Stimulated activated CD8-positive, alpha-beta memory T cell treated with anti-CD3 and anti-CD28 coated beads, Interleukin-4, amount 100 ng/mL, for 1 hour (primary cell): ENCODE measurements around the gene MYH11.
"Not testable (repeated sequence)": the region's sequence is repeated elsewhere in the genome, so short reads cannot be mapped to it uniquely, and the experiment has no call there.

Experiments
- DNase-seq, 2 donors: peaks; one replicate each; pipeline ENCODE4 v3.0.0-alpha.2; 2020; ENCODE audit warnings: low read depth in 2 of 2, low spot score in 1 of 2

The MYH11 gene

DNA sequence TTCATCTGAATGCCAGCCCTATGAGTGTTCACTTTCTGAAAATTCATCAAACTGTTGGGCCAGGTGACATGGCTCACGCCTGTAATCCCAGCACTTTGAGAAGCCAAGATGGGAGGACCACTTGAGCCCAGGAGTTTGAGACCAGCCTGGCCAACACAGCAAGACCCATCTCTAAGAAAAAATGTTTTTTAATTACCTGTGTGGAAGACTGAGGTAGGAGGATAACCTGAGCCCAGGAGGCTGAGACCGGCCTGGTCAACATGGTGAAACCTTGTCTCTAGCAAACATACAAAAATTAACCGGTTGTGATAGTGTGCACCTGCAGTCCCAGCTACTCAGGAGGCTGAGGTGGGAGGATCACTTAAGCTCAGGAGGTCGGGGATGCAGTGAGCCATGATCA, 10.3 kb downstream of the MYH11 start:
- no peak for DNase-seq

DNA sequence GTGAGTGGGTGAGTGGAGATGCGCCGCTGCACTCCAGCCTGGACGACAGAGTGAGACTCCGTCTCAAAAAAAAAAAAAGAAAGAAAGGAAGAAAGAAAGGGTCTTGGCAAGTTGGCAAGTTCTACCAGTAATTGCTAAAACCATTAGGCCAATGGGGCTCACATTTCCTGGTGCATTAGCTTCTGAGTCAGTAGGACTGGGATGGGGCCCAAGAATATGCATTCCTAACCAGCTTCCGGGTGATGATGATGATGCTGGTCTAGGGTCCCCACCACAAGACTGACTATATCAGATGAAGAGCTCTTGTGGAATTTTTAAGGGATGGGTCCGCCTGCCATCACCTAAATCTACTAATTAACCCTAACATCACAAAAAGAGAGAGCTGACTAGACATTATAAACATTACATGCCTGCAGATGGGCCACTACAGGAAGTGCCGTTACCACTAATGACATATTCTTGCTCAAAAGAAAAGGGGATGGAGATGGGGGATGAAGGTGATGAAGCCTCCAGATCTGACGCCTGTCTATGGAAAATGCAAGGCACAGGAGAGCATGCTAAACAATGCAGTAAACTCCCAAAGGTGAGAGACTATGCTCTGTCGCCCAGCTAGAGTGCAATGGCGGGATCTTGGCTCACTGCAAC, 13.1 kb downstream of the MYH11 start:
- no peak for DNase-seq

DNA sequence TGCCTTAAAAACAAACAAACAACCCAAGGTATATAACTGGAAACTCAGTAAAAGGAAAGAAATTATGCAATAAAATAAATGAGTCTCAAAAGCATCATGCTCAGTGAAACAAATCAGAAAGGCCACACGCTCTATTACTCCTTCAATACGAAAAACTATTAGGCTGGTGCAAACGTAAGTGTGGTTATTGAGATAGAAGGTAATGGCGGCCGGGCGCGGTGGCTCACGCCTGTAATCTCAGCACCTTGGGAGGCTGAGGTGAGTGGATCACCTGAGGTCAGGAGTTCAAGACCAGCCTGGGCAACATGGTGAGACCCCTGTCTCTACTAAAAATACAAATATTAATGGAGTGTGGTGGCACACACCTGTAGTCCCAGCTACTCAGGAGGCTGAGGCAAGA, 17.6 kb downstream of the MYH11 start:
- not testable (repeated sequence) for DNase-seq

DNA sequence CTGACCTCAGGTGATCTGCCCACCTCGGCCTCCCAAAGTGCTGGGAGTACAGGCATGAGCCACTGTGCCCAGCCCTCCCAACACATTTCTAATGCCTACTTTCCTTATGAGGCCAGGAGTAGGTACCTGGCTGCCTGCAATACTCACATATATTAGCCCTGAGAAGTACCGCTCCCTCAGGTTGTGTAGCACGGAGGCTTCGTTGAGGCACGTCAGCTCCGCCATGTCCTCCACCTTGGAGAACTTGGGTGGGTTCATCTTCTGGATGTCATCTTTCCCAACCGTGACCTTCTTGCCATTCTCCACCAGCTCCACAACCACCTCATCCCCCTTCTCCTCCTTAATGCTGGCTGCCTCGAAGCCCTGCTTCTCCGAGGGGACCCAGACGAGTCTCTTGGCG, 19.1 kb downstream of the MYH11 start:
- no peak for DNase-seq

DNA sequence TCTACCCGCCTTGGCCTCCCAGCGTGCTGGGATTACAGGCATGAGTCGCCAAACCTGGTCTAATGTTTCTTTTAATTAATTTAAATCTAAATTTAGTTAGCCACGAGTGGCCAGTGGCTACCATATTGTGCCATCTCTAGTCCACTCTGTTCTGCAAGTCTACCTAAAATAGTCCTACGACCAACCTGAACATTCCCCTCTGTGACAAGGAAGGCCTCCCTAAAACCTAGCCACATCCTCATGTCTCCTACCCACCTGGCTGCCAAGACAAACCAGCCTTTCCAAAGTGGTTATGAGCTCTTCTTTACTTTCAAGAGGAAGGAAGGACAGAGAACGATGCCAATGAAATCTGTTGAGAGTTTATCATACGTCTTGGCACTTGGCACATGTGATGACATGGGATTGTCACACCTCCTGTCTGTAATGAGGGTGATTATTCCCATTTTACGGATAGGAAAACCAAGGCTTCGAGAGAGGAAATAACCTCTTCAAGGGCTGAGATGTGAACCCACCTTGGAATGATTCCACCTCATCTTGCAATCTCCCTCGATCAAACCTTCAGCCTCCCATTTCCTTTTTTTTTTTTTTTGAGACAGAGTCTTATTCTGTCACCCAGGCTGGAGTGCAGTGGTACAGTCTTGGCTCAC, 19.7 kb downstream of the MYH11 start:
- DNase-seq = no peak

DNA sequence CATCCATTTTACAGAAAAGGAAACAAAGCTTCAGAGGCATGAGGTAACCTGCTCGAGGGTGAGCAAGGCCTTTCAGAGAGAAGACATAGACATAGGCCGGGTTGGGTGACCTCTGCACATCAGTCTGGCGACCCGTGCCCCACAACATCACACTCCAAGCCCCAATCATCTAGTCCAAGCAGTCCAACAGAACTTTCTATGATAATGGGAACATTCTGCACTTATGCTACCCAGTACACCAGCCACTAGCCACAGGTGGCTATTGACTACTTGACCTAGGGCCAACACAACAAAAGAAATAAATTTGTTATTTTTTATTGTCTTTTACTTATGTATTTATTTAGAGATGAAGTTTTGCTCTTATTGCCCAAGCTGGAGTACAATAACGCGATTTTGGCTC, 20.8 kb downstream of the MYH11 start:
- DNase-seq = no peak

DNA sequence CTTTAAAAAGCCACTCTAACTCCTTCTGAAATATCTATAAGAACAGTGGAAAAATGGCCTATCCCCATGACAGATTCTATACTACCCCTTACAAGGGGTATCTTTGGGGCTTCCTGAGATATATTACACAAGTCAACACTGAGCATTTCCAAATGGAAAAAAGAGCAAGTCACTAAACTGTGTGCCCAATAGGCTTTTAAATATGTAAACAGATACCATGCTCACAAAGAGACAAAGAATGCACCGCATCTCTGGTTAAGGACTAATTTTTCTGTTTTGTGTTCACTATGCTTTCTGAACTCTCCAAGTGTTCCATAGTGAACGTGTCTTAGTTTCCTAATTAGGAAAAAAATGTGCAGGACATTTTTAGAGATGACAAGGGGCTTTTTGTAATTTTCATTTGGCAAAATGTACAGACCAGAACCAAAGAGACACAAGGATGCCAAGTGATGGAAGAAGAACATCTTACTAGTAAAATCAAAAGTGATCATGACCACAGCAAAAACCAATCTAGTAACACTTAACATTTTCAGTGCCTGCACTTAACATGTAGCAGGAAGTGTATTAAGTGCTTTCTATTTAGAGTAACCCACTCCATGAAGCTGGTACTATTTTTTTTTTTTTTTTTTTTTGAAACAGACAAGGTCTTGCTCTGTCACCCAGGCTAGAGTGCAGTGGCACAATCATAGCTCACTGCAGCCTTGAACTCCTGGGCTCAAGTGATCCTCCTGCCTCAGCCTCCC, 21.5 kb downstream of the MYH11 start:
- DNase-seq = no peak

GRCh38 chr16:15834502-15834901, 22.3 kb downstream of the MYH11 start:
- no peak for DNase-seq

DNA sequence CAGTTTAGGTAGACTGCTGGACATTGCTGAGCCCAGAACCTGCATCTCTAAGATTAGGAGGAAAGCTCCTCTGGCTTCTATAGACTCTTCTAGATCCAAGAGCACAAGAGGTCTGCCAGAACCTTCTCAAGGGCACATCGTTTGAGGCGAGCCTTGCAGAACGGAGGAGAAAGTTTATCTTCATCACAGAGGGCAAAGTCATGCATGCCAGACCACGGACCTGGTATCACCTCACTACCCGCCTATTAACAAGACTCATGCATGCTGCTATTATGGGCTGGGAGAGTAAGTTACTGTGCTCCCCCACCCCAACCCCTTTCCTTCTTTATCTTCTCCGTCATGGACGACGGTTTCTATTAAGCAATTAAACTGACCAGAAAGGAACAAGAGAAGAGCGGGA, 23.3 kb downstream of the MYH11 start:
- no peak for DNase-seq

DNA sequence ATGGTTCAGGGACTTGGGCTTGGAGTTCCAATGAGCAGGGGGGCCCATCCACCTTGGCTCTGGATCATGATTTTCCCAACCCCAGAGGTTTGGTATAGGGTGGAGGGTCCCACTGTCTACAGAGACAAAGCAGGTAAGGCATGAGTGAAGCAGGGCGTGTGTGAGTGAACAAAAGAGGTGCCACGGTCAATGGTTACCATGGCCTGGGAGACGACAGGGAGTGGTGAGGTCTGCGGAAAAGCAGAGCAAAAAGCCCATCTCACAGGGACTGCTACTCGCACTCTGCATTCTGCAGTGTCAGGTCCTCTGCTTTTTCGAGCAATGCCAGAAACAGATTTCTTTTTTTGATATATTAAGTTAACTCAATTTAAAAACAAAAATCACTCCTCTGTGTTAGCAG, 24.6 kb downstream of the MYH11 start:
- no peak for DNase-seq

GRCh38 chr16:15830832-15831451, 25.9 kb downstream of the MYH11 start:
- DNase-seq = no peak

- no peak for DNase-seq
Observed at GRCh38 chr16:15829460-15829859, 27.4 kb downstream of the MYH11 start.

DNA sequence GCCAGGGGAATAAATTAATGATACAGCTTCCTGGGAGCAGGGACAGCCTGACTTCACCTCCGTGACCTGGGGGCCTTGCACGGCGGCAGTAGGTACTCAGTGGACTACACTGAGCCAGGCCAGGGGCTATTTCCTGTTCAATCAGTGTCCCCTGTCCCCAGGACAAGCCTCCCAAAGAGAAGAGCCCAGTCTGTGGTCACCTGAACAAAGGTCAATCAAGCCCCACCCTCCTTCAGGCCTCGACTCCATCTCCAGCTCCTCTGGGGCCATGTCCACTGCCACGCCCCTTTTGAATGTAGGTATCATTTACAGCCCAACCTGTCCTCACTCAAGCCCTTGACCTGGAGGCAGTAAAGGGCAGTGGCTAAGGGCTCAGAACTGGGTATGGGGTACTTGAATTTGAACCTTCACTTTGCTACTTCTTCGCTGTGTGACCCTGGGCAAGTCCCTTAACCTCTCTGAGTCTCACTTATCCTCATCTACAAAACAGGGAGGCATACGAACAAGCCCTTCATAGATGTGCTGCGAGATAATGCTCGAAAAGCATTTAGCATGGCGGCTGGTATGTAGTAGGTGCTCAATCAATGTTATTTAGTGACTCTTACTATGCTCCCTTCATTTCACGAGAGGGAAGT, 29.0 kb downstream of the MYH11 start:
- DNase-seq = no peak

DNA sequence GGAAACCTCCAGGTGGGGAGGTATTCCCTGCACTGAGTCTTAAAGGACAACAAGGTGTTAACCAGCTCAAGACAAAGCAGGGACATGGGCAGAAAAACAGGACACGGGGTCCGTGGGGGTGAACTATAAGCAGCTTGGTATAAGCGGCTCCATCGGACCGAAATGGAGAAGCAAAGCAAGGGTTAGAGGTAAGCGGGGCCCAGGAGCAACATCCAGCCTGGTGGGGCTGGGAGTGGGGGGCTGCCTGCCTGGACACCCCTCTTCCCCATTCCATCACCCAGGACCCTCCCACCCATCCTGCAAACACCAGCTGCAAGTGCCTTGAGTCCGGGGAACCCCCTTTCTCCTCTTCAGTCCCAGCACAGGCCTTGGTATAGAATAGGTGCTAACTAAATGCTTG, 29.5 kb downstream of the MYH11 start:
- no peak for DNase-seq

DNA sequence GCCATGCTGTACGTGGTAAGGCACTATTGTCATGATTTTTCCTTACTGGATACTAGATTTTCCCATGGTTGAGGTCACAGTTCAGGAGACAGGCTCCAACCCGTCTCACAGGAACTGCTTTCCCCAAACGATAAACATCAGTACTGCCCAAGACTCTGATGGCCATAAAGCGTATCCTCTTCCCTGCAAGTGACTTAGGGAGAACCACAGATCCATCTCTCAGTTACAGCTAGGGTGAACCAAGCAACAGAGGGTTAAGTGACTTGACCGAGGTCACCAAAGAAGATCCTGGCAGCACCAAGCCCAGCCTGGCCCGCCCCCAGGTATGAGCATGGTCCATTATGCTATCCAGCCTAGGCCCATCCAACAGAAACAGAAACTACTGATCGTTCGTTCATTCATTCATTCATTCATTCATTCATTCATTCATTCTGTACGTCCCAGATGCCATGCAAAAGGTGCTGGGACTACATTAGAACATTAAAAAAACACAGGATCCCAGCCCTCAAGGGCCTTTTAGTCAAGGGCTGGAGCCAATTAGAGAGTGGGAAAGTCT, 31.0 kb downstream of the MYH11 start:
- no peak for DNase-seq

- no peak for DNase-seq
Observed at GRCh38 chr16:15822957-15823356, 33.9 kb downstream of the MYH11 start.

- DNase-seq = no peak
Observed at GRCh38 chr16:15820837-15821236, 36.0 kb downstream of the MYH11 start.

DNA sequence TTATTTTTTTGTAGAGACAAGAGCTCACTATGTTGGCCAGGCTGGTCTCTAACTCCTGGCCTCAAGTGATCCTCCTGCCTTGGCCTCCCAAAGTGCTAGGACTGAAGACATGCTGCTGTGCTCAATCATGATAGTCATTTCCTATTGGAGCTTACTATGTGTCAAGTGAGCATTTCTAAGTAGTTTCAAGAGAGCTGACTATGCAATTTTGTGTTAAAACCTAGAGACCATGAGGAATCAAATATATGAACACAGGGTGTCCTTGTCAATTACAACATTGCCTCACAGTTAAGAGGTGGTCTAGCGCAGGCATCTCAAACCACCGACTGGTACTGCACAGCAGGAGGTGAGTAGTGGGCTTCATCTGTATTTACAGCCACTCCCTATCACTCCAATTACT, 37.8 kb downstream of the MYH11 start:
- no peak for DNase-seq

DNA sequence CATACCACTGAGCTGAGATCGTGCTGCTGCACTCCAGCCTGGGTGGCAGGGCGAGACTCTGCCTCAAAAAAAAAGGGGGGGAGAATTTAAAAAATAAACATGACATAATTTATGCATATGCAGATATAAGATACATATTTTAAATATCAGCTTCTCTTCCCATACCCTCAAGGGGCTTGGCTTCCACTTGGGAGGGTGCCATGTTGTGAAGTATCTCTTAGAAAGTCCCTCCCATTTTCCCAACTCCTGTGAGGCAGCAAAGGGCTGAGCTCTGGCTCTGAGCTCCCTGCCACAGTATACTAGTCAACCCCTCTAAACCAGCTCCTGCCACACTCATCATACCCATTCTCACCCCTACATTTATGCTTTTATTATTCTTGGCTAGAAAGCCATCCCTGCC, 39.4 kb downstream of the MYH11 start:
- no peak for DNase-seq

DNA sequence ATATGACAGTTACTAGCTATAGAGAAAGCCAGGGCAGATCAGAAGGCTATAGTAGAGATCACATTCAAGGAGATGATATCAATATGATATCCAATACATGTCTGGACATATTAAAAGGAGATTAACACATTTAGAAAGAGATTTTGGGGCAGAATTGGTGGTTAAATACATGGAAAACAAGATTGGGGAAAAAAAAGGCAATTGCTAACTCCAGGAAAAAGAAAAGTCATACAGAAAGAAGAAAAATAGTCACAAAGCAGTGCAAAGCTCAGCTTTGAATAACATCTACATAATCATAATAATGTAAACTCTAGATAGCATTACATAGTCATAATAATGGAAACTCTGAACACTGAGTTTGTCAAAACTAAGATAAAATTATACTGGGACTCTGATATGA, 40.6 kb downstream of the MYH11 start:
- DNase-seq = no peak

GRCh38 chr16:15812401-15812750, 44.5 kb downstream of the MYH11 start:
- DNase-seq = not testable (repeated sequence)
